Dedifferentiated amniotic fluid mesenchymal stem cell (primary cell): ENCODE results near the gene KRTAP2-3.

Source experiments
- DNase-seq: peaks from one replicate; pipeline ENCODE4 v3.0.0-alpha.2; 2016; ENCODE audit errors: extremely low spot score

The KRTAP2-3 gene

GRCh38 chr17:41029633-41030245 lies 30.2 kb downstream of the KRTAP2-3 start, which contains the start of gene KRTAP1-4:
TSS of gene KRTAP1-4 (minus strand) at chr17:41030195. CDS start at chr17:41030078, 117 bp downstream.
- DNase-seq, result no peak

GRCh38 chr17:41026715-41027471 lies 33.0 kb downstream of the KRTAP2-3 start, which contains the start of gene KRTAP1-5:
TSS of gene KRTAP1-5 (minus strand) at chr17:41027208. CDS start at chr17:41027155, 53 bp downstream.
- peak; percentile 83 for DNase-seq

GRCh38 chr17:41024697-41025096 lies 35.2 kb downstream of the KRTAP2-3 start:
- DNase-seq, result no peak

- DNase-seq, result no peak
Measured at GRCh38 chr17:41020336-41020735, 39.6 kb downstream of the KRTAP2-3 start.

GRCh38 chr17:41019415-41019814 lies 40.5 kb downstream of the KRTAP2-3 start:
- DNase-seq, result no peak

- DNase-seq, result no peak
Measured at GRCh38 chr17:41018541-41018940, 41.4 kb downstream of the KRTAP2-3 start.

GRCh38 chr17:41016578-41017215 lies 43.2 kb downstream of the KRTAP2-3 start:
- DNase-seq, result no peak

GRCh38 chr17:41015454-41015853 lies 44.5 kb downstream of the KRTAP2-3 start:
- DNase-seq, result no peak

GRCh38 chr17:41013606-41014005 lies 46.3 kb downstream of the KRTAP2-3 start:
- peak; percentile 88 for DNase-seq

GRCh38 chr17:41013181-41013580 lies 46.7 kb downstream of the KRTAP2-3 start:
- no peak for DNase-seq

GRCh38 chr17:41012326-41013120 lies 47.4 kb downstream of the KRTAP2-3 start:
- DNase-seq, result no peak

GRCh38 chr17:41010441-41010840 lies 49.5 kb downstream of the KRTAP2-3 start:
- no peak for DNase-seq

GRCh38 chr17:41009936-41010335 lies 50.0 kb downstream of the KRTAP2-3 start:
- no peak for DNase-seq

- DNase-seq, result no peak
Measured at GRCh38 chr17:41009301-41009760, 50.6 kb downstream of the KRTAP2-3 start.
